ENCODE data around the gene PLEK. TPM values are rescaled to one million over a fixed set of nuclear protein-coding genes. Genes with fewer than 3 reads are reported as not detected.

PLEK gene
- polyA plus RNA-seq, 1 of the 3 experiments (the other 2 are of a cell fraction): 0.02 TPM

GRCh38 chr2:68390114-68390513, 25.0 kb downstream of the PLEK start:
- Histone ChIP-seq H3K27ac (ENCODE audit: low read depth in 2 of 2, low read length in 1 of 2) (no peak overlapping the region), H3K9me2 (no peaks in the 10 kb centered on the region), H3K36me3 (replicated peaks in 1 of 2; ENCODE audit: control insufficient read depth in 1 of 2, insufficient read depth in 2 of 2, low read length in 1 of 2) (no peaks in the 10 kb centered on the region), H3K4me1 (ENCODE audit: control insufficient read depth in 1 of 2, insufficient read depth in 2 of 2, low read depth in 1 of 2, low read length in 1 of 2) (no peaks in the 10 kb centered on the region), H3K79me2 (ENCODE audit: insufficient read depth) (no peaks in the 10 kb centered on the region), H4K20me1 (ENCODE audit: insufficient read depth) (no peaks in the 10 kb centered on the region), H3K9ac (no peak overlapping the region), H3F3A (replicated peaks; ENCODE audit: insufficient read depth) (no peaks in the 10 kb centered on the region), H2AFZ (ENCODE audit: low read depth) (no peak overlapping the region), H3K9me3 (no peaks in the 10 kb centered on the region), H3K27me3 (ENCODE audit: insufficient read depth) (peaks cover 7% of the 10 kb centered on the region; the same call in 1 of the 2 replicates), H3K4me3 (ENCODE audit: low read depth in 2 of 2, low read length in 1 of 2) (no peak overlapping the region), H3K4me2 (no peak overlapping the region)
- TF ChIP-seq ZBTB33 (IDR thresholded peaks at IDR 0.05; ENCODE audit: borderline replicate concordance, low read depth) (no peak), CHD2 (IDR thresholded peaks at IDR 0.05; ENCODE audit: low read length, partially characterized antibody) (no peak), MXI1 (IDR thresholded peaks at IDR 0.05; ENCODE audit: low read depth, low read length) (no peak), MEF2A (IDR thresholded peaks at IDR 0.05; ENCODE audit: borderline replicate concordance, low read depth) (no peak), ELF1 (IDR thresholded peaks at IDR 0.05) (no peak), REST (IDR thresholded peaks at IDR 0.05; ENCODE audit: low read depth, low read length) (no peak), POLR2AphosphoS5 (IDR thresholded peaks at IDR 0.05; ENCODE audit: low read depth, low read length) (no peak), EP300 (IDR thresholded peaks at IDR 0.05; ENCODE audit: borderline replicate concordance in 1 of 2, low read depth in 1 of 2, low read length in 1 of 2) (no peak), SIN3A (IDR thresholded peaks at IDR 0.05; ENCODE audit: borderline replicate concordance, low read depth, low read length) (no peak), TCF12 (IDR thresholded peaks at IDR 0.05) (no peak), RXRA (IDR thresholded peaks at IDR 0.05; ENCODE audit: borderline replicate concordance, low read depth) (no peak), EZH2phosphoT487 (IDR thresholded peaks at IDR 0.05; ENCODE audit: borderline replicate concordance, low read depth) (no peak), IRF3 (IDR thresholded peaks at IDR 0.05; ENCODE audit: low read depth, low read length) (no peak), USF1 (IDR thresholded peaks at IDR 0.05; ENCODE audit: borderline replicate concordance, low read depth) (no peak), YY1 (IDR thresholded peaks at IDR 0.05; ENCODE audit: low read depth) (no peak), GATA2 (CRISPR knock-in tag; IDR thresholded peaks at IDR 0.05) (no peak), FOXM1 (IDR thresholded peaks at IDR 0.05; ENCODE audit: low read depth) (no peak)
- 14% methylated on average over 2 of the region's 2 CpGs for whole genome bisulfite sequencing (ENCODE audit: low lambda C conversion rate)
- POLR2A ChIA-PET: no interaction called here
- CTCF ChIA-PET: no interaction called here
- no peak for DNase-seq

All from SK-N-SH (cell line).